ENCODE data around the gene ZNF518B. TPM values are rescaled to one million over a fixed set of nuclear protein-coding genes. Genes with fewer than 3 reads are reported as not detected.

The ZNF518B gene
- total and polyA plus RNA-seq, 2 of the 13 experiments (the other 11 are each of a cell fraction or from before 2014, with no cell fraction given): 0.02 TPM; not detected in 1

- H3K27ac ChIP-seq (ENCODE audit: extremely low read length, insufficient read depth, low read length): no peak overlapping the region
- no peak for FAIRE-seq
- BruUV-seq (replicated peaks): no TSS peak
- TF ChIP-seq XBP1 (CRISPR knock-in tag; IDR thresholded peaks at IDR 0.05) (no peak), HMGA1 (CRISPR knock-in tag; conservative IDR thresholded peaks at IDR 0.05) (no peak)
- no peaks in the 10 kb centered on the region for H3K36me3 ChIP-seq (replicated peaks in 1 of 2; ENCODE audit: control insufficient read depth in 1 of 2, insufficient read depth in 2 of 2, low read length in 2 of 2)
- no peak overlapping the region for H2AFZ ChIP-seq (ENCODE audit: low read length)
- no peaks in the 10 kb centered on the region; a peak in 1 of 5 replicates for H3K27me3 ChIP-seq (ENCODE audit: control insufficient read depth in 1 of 2, insufficient read depth in 2 of 2, low read length in 2 of 2)
- WGBS (ENCODE audit: low lambda C conversion rate): 0% methylated on average over 2 of the region's 2 CpGs
- no peaks in the 10 kb centered on the region for H4K20me1 ChIP-seq (ENCODE audit: insufficient read depth, low read length)
- no peak overlapping the region for H3K4me3 ChIP-seq (replicated peaks in 1 of 3; ENCODE audit: insufficient read depth in 1 of 3, low read depth in 2 of 3, low read length in 3 of 3)
- no peak overlapping the region for H3K9ac ChIP-seq (ENCODE audit: insufficient read depth, low read depth, low read length)
- POLR2A ChIA-PET: no interaction called here
- no peaks in the 10 kb centered on the region for H3K9me3 ChIP-seq (ENCODE audit: low read length)
- H3K4me1 ChIP-seq (ENCODE audit: insufficient read depth, low read length): no peaks in the 10 kb centered on the region
- DNase-seq (ENCODE audit: low spot score): no peak
- H3K4me2 ChIP-seq (ENCODE audit: low read depth, low read length): no peak overlapping the region
- intact Hi-C loops (cut with micrococcal nuclease; ENCODE audit: unreplicated experiment): loop anchor here (10.0 kb wide), 1 partner anchor 122 kb away; no protein-coding TSS in a partner anchor
- CTCF ChIA-PET (ENCODE audit: low intra/inter-chr PET ratio, low total read pairs): no interaction called here
- H3K79me2 ChIP-seq (ENCODE audit: insufficient read depth, low read length): no peaks in the 10 kb centered on the region
- in situ Hi-C loops (cut with HindIII; ENCODE audit: extremely low pct_ligation_motif_present, low pct_unique_long_range_greater_than_20kb): loop anchor here (25.0 kb wide), 1 partner anchor 651 kb away; no protein-coding TSS in a partner anchor
- no peak for ATAC-seq
Observed at GRCh38 chr4:10413177-10413576, 44.0 kb downstream of the ZNF518B start.

GRCh38 chr4:10405672-10406071 lies 51.6 kb downstream of the ZNF518B start:
- no peaks in the 10 kb centered on the region for H4K20me1 ChIP-seq (ENCODE audit: insufficient read depth, low read length)
- H3K36me3 ChIP-seq (replicated peaks in 1 of 2; ENCODE audit: control insufficient read depth in 1 of 2, insufficient read depth in 2 of 2, low read length in 2 of 2): no peaks in the 10 kb centered on the region
- H3K9me3 ChIP-seq (ENCODE audit: low read length): no peaks in the 10 kb centered on the region
- DNase-seq (ENCODE audit: low spot score) (no peak), FAIRE-seq (no peak), ATAC-seq (no peak)
- no peaks in the 10 kb centered on the region for H3K79me2 ChIP-seq (ENCODE audit: insufficient read depth, low read length)
- H2AFZ ChIP-seq (ENCODE audit: low read length): no peak overlapping the region
- H3K4me1 ChIP-seq (ENCODE audit: insufficient read depth, low read length): no peaks in the 10 kb centered on the region
- CTCF ChIA-PET (ENCODE audit: low intra/inter-chr PET ratio, low total read pairs): no interaction called here
- no peak overlapping the region for H3K27ac ChIP-seq (ENCODE audit: extremely low read length, insufficient read depth, low read length)
- POLR2A ChIA-PET: no interaction called here
- BruUV-seq (replicated peaks): no TSS peak
- H3K9ac ChIP-seq (ENCODE audit: insufficient read depth, low read depth, low read length): no peak overlapping the region
- H3K4me3 ChIP-seq (replicated peaks in 1 of 3; ENCODE audit: insufficient read depth in 1 of 3, low read depth in 2 of 3, low read length in 3 of 3): no peak overlapping the region
- no peak for TF ChIP-seq MED1 (CRISPR knock-in tag; IDR thresholded peaks at IDR 0.05)
- no peak for TF ChIP-seq ZNF260 (CRISPR knock-in tag; IDR thresholded peaks at IDR 0.05; ENCODE audit: borderline replicate concordance, low read depth)
- TF ChIP-seq MTERF4 (CRISPR knock-in tag; IDR thresholded peaks at IDR 0.05): no peak
- no peak for TF ChIP-seq TP53 (CRISPR knock-in tag; conservative IDR thresholded peaks at IDR 0.05)
- no peak for TF ChIP-seq ZNF512B (CRISPR knock-in tag; IDR thresholded peaks at IDR 0.05; ENCODE audit: borderline replicate concordance)
- no peak for TF ChIP-seq SIN3B (IDR thresholded peaks at IDR 0.05; ENCODE audit: low read length)
- no peaks in the 10 kb centered on the region for H3K27me3 ChIP-seq (ENCODE audit: control insufficient read depth in 1 of 2, insufficient read depth in 2 of 2, low read length in 2 of 2)
- in situ Hi-C loops (cut with HindIII; ENCODE audit: extremely low pct_ligation_motif_present, low pct_unique_long_range_greater_than_20kb): loop anchor here (25.0 kb wide), 1 partner anchor 643 kb away; no protein-coding TSS in a partner anchor
- intact Hi-C loops (cut with micrococcal nuclease; ENCODE audit: unreplicated experiment): no loop called here
- H3K4me2 ChIP-seq (ENCODE audit: low read depth, low read length): no peak overlapping the region
- 12% methylated on average over 8 of the region's 8 CpGs for WGBS (ENCODE audit: low lambda C conversion rate)
